Stimulated activated CD8-positive, alpha-beta memory T cell treated with anti-CD3 and anti-CD28 coated beads, Interleukin-15, amount 100 ng/mL, for 4 hours (primary cell): ENCODE data around the gene WFDC5.
A peak's percentile ranks its signal among the peaks of the same experiment; 100 is the strongest.

ENCODE experiments used
- DNase-seq, 2 donors: peaks; one replicate each; pipeline ENCODE4 v3.0.0-alpha.2; 2020; ENCODE audit warnings: low read depth in 2 of 2

WFDC5 gene

GRCh38 chr20:45115386-45115774 is 406 bp upstream of the WFDC5 start:
- no peak for DNase-seq

DNA sequence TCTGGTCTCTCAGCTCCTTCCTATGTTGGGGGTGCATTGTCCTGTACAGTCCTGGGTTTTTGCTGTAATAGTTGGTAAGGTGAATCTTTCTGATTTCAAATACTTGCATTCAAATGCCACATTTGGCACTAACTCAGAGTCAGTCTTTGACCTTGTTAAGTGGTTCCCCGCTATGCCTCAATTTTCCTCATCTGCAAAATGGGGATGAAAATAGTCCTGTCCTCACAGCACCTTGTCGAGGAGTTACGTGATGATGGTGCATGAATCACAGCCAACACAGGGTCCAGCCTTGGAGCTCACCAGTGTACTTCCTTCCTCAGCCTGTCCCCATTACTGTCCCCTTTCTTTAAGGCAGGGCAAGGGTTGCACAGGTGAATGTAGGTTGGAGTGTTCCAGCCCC is 1.1 kb downstream of the WFDC5 start:
- no peak for DNase-seq

DNA sequence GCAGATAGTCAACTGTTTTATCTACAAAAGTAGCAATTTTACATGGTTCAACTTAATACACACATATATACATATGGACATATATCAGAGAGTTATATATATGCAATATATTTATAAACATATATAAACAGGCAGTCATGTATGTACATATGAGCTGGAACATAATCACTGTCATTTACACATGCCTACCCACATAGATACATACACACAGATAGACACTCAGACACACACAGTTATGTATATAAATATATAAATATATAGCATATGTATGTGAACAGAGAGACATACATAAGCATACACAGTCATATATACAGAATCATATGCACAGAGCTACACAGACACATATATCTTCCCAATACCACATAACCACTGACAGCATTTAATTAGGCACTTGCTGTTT is 2.2 kb downstream of the WFDC5 start:
- no peak for DNase-seq

- no peak for DNase-seq
Measured at GRCh38 chr20:45111799-45112471, 3.0 kb downstream of the WFDC5 start.

DNA sequence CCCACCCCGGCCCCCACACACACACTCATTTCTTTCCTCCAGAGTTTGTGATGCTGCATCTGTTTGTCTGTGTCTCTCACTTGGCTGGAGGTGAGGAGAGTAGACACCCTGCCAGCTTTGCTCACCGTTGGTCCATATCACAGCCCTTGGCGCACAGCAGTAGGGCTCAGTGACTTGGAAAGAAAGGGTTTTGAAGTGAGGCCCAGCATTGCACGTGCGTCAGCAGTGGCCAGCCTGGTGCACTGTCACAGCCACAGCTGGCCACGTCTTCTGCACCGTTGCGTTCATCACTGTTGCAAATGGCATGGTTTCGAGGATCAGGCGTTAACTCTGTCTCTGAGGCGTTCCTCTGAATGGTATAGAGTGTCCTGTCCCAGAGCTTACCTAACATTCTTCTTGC is 3.7 kb downstream of the WFDC5 start:
- no peak for DNase-seq

- no peak for DNase-seq
Measured at GRCh38 chr20:45110301-45110700, 4.7 kb downstream of the WFDC5 start.

- no peak for DNase-seq
Measured at GRCh38 chr20:45109634-45110033, 5.3 kb downstream of the WFDC5 start.

DNA sequence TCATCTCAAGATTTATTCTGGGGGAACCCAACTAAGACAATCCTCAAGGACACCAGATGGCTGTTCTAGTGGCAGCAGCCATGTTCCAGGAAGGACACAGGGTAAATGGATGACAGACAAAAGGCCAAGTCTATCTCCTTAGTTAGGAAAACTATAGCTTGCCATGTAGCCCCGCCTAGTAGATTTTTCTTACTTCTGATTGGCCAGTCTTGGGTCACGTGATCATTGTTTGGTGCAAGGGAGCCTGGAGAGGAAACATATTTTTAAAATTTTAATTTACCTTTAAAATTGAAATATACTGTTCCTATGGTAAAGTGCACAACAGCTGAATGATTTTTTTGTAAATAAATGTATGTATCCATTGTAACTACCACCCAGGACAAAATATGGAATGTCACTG is 9.7 kb downstream of the WFDC5 start:
- DNase-seq = no peak

DNA sequence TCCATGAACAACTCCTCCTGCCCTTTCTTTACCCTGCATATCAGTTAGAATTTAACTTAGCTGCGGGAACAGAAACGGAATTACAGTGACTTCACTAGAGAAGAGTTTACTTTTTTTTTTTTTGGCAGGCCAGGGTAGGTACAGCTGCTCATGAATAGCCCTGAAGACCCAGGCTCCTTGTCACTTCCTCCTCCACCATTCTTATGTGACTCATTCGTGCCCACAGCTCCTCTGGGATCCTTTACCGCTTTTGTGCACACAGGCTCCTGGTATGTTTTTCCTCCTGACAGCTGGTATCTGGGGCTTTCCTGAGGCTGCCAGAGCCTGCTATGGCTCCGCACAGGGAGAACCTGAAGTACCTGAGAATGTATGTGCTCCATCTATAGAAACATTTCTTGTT is 10.2 kb downstream of the WFDC5 start:
- DNase-seq = no peak

- DNase-seq = no peak
Measured at GRCh38 chr20:45103072-45103471, 11.9 kb downstream of the WFDC5 start.

DNA sequence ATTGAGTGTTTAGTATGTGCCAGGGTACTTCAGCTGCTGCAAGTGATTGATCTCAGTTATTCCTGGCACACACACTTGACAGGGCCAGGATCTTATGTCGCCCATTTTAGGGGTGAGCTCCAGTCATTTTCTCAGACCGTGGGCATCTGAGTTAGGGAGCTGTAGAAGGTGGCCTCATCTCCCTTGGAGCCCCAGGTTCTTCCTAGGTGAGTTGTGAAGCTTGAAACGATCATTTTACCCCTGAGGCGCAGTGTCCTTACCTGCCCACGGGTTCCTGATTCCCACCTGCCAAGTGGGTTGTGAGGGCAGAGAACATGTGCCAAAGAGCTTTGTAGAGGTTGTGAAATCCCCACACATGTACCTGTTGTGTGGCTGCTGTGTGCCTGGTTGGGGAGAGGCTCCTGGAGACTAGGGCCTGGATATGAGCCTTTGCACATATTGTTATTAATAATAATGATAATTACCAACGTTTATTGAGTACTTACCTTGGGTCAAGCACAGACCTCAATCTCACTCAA is 13.6 kb downstream of the WFDC5 start:
- no peak for DNase-seq

DNA sequence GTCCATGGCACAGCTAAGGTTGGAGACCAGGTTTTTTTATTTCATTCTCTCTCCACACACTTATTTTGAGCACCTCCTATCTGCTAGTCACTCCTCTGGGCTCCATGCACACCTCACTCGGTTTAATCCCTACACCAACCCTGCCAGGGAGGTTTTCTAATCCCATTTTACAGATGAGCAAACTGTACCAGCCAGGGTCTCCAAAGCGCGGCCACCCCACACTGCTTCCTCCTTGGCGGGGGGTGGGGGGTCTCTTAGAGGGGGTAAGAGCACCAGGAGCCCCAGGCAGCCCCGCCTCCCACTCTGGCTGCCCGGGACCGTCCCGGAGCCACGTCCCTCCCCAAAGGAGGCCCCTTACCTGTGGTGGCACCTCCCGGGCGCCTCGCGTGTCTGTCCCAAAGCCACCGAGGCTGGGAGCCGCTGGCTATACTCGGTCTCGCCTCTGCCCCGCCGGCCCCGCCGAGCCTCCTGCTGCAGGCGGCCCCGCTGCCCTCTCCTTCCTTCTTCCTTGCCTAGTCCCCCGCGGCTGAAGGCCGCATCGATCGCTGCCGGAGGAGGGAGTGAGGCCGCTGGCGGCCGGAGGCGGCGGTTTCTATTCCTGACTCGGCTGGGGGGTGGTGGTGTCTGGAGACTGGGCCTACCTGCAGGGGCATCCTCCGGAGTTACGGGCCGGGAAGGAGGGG is 14.3 kb downstream of the WFDC5 start, which contains the start of gene KCNS1:
TSS of gene KCNS1 (minus strand) at position 565 of the 683 bp plus-strand sequence. CDS start 1,891 bp downstream, outside the sequence.
- no peak for DNase-seq

DNA sequence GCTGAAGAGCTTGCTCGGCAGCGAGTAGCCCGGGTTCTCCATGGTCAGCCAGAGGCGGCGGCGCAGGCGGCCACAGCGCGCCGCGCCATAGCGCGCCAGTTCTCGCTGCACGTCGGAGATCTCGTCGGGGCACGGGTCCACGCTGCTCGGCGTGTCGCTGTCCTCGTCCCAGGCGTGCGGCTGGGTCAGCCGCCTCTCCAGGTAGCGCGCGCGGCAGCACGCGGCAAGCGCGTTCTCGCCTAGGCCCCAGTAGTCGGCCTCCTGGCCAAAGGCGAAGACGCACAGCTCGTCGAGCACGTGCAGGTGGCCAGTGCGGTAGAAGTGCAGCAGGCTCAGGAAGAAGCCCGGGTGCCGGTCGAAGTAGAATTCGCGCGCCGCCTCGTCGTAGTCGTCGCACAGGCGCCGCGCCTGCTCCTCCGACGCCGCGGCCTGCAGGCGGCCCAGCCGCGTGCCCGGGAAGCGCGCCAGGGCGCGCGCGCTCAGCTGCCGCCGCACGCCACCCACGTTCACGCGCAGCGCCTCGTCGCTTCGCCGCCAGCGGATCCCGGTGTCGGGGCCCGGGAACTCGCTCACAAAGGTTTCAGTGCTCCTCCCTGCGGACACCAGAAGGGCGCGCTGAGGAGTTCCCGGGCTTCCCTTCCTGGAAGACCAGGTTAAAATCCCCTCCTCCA is 16.7 kb downstream of the WFDC5 start:
- no peak for DNase-seq

DNA sequence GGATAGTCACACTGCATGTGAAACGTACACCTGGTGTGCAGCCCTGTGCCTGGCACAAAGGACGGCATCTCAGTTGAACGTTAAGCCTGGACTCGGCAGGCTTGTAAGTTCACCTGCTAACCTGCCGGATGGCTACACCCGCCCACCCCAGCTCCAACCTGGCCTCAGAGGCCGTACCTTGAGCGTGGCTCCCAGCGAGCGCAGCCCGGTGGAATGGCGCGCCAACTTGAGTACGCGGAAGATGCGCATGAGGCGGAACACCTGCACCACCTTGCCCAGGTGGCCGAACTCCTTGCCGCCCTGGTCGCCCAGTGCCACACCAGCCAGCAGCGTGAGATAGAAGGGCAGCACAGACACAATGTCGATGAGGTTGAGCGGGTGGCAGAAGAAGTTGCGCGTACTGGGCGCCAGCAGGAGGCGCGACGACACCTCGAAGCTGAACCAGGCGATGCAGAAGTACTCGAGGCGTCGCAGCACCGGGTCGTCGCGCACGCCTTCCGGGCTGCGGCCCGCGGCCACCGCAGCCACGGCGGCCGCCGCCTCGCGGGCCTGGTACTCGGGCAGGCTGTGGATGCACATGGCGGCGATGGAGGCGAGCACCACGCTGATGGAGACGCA is 17.4 kb downstream of the WFDC5 start:
- no peak for DNase-seq

GRCh38 chr20:45096781-45097180 is 18.2 kb downstream of the WFDC5 start:
- DNase-seq = no peak

DNA sequence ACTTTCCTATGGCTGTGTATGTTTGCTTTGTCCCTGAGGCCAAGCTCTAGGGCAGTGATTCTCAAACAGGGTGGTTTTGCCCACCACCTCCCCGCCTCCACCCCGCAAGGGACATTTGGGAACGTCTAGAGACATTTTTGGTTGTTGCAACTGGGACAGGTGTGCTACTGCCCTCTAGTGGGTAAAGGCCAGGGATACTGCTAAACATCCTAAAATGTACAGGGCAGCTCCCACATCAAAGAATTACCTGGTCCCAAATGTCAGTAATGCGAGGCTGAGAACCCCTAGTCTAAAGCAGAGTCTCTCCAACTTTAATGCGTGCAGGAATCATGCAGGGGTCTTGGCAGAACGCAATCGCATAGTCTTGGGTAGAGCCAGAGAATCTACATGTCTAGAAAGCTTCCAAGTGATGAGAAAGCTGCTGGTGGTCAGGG is 19.2 kb downstream of the WFDC5 start:
- DNase-seq = peak in 1 of 2 donors; percentile 26

DNA sequence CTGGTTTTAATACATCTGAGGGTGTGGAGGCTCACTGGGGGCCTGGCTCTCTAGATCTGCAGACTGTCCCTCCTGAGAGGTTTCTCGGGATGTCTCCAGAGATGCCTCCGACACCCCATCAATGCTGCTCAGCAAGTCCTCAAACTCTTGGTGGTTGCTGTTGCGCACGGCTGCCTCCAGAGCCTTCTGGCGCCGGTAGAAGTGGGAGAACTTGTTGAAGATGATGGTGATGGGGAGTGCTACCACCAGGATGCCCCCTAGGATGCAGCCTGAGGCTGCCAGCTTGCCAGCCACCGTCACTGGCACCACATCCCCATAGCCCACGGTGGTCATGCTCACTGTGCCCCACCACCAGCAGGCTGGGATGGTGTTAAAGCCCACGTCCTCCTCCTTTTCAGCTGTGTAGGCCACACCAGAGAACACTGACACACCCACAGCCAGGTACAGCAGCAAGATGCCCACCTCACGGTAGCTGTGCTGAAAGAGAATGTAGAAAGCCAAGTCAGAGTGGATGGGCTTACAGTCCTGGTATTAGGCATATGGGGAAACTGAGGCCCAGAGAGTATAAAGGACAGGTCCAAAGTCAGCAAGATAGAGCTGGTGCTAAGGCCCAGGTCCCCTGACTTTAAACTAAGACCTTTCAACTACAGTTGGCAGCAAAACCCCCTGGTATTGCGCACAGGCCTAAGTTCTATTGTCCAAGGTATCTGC is 20.0 kb downstream of the WFDC5 start:
- DNase-seq = no peak

- no peak for DNase-seq
Measured at GRCh38 chr20:45094201-45094600, 20.8 kb downstream of the WFDC5 start.

DNA sequence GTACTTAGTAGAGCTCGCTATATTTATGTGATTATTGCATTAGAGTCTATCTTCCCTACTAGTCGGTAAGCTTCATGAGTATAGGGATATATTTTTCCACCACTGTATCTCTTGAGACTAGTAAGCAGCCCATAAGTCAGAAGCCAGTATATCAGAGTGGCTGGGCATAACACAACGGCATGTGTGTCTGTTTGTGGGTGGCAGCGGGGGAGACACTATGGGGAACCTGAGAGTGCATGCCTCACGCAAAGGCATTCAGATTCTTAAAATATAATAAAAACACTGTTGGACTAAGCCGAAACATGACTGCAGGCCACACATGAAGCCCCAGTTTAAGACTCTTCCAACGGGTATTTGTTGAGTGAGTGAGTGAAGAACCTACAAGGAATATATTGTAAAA is 22.1 kb downstream of the WFDC5 start:
- no peak for DNase-seq

GRCh38 chr20:45091366-45091765 is 23.6 kb downstream of the WFDC5 start:
- DNase-seq = no peak

DNA sequence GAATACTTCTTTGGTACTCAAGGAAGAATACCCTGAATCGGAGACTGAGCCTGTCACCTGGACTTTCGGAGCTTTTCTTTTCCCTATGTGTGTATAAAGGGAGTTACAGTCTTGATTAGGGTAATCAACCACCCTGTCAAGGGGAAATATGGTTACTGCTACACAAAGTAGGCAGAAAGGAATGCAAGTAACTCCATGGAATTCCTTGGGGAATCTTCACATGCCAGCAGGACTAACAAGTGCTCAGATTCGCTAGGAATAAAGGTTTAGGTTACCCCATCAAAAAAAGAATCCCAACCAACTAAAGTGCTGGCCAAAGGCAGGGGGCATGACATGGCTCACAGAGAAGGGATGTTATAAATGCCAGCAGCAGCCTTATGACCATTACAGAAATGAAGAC is 24.5 kb downstream of the WFDC5 start:
- no peak for DNase-seq

- DNase-seq = no peak
Measured at GRCh38 chr20:45088247-45088646, 26.7 kb downstream of the WFDC5 start.
